Measurements from ENCODE around the gene CD93.

DNA sequence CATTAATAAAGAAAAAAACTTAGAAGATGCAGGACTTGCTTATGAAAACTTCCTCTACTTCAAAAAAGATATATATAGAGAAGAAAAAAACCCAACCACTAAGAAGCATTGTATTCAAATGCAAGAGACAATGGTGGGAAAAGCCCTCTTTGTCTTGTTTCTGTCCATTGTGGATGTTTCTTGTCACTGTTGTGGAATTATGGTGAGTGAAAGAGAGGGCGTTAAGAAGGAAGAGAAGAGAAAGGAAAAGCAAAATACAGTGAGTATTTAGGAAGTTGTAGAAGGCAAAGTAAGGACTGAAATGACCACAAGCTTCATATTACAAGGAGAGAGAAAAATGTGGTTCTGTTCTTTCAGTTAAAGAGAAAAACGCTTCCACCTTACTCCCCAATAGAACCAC, 22.5 kb downstream of the CD93 start:
- TF ChIP-seq GATA2 (IDR thresholded peaks at IDR 0.05; ENCODE audit: low read depth, low read length): no peak
- no peak for TF ChIP-seq GATA3 (IDR thresholded peaks at IDR 0.05; ENCODE audit: low read depth, low read length)

All from SH-SY5Y (cell line).